Tibial nerve (tissue), 4 donors: ENCODE measurements around the gene EFNB1.

Experiments
- CTCF ChIP-seq, 5 experiments: fragments of 200-600 bp in 3 of 5; fragments of 450-650 bp in 2 of 5; sonication (generic) in 3 of 5; IDR thresholded peaks; one replicate each; pipeline ENCODE4 v1.5.1; 2016 to 2019; ENCODE audit warnings: antibody characterized with exemption in 5 of 5, mild to moderate bottlenecking in 3 of 5, moderate library complexity in 2 of 5
- EP300 ChIP-seq, 2 donors: sonication (generic); formaldehyde crosslinking; IDR thresholded peaks; one replicate each; pipeline ENCODE4 v1.6.1; 2017; ENCODE audit warnings: antibody characterized with exemption in 2 of 2, mild to moderate bottlenecking in 1 of 2
- POLR2A ChIP-seq, 2 donors: fragments of 450-650 bp; IDR thresholded peaks; one replicate each; pipeline ENCODE4 v1.6.1; 2017; ENCODE audit warnings: antibody characterized with exemption in 2 of 2, mild to moderate bottlenecking in 2 of 2, moderate library complexity in 2 of 2

- no peak for TF ChIP-seq CTCF (IDR thresholded peaks at IDR 0.05)
- no peak for TF ChIP-seq POLR2A (IDR thresholded peaks at IDR 0.05)
- no peak for TF ChIP-seq EP300 (IDR thresholded peaks at IDR 0.05)
These were observed 23.2 kb downstream of the EFNB1 start for GRCh38 chrX:68852046-68852445.
